Cardiac septum (tissue), 1 donor: Measurements from ENCODE around the gene DBN1. TPM values are rescaled to one million over a fixed set of nuclear protein-coding genes. Genes with fewer than 3 reads are reported as not detected.
"Not testable (repeated sequence)": the region's sequence is repeated elsewhere in the genome, so short reads cannot be mapped to it uniquely, and the experiment has no call there.

Source experiments
- DNase-seq: peaks from one replicate; pipeline ENCODE4 v3.0.0-alpha.2; 2020; ENCODE audit warnings: low spot score
- intact Hi-C: fragments of 100-400 bp; cut with DNase I; formaldehyde crosslinking; loops from one replicate; pipeline ENCODE4 v1.14.0; 2022
- total RNA-seq: library from RNA; stranded (reverse); fragmentation: NEBNext Ultra II Directional; extraction: Animal tissue kit (Norgen Biotek cat#: 25700); gene quantifications from one replicate; pipeline ENCODE4 v1.2.1, GENCODE V29; 2021
- donor health status: DM: no; HTN: no; CAD: no.

Gene DBN1
- total RNA-seq, 1 donor from 2014 or later: 27.5 TPM

GRCh38 chr5:177494346-177495195 lies 21.1 kb upstream of the DBN1 start:
- DNase-seq: peak; percentile 86
- intact Hi-C loops: no loop called here

GRCh38 chr5:177493795-177494345 lies 20.4 kb upstream of the DBN1 start:
- intact Hi-C loops: no loop called here
- DNase-seq: no peak

- intact Hi-C loops: no loop called here
- DNase-seq: no peak
These were observed 19.4 kb upstream of the DBN1 start for GRCh38 chr5:177492841-177493240.

GRCh38 chr5:177491983-177492746 lies 18.7 kb upstream of the DBN1 start:
- intact Hi-C loops: no loop called here

GRCh38 chr5:177491429-177491945 lies 18.1 kb upstream of the DBN1 start:
- intact Hi-C loops: no loop called here
- DNase-seq: no peak

More at GRCh38 chr5:177491983-177492746, 18.7 kb upstream of the DBN1 start:
- DNase-seq: no peak

- intact Hi-C loops: no loop called here
- DNase-seq: no peak
These were observed 17.6 kb upstream of the DBN1 start for GRCh38 chr5:177490992-177491391.

- DNase-seq: no peak
- intact Hi-C loops: no loop called here
These were observed 17.0 kb upstream of the DBN1 start for GRCh38 chr5:177490311-177490991.

GRCh38 chr5:177489119-177489716 lies 15.8 kb upstream of the DBN1 start:
- DNase-seq: no peak
- intact Hi-C loops: no loop called here

- DNase-seq: no peak
- intact Hi-C loops: no loop called here
These were observed 14.5 kb upstream of the DBN1 start for GRCh38 chr5:177487975-177488374.

GRCh38 chr5:177487144-177487543 lies 13.7 kb upstream of the DBN1 start:
- DNase-seq: no peak
- intact Hi-C loops: no loop called here

- intact Hi-C loops: no loop called here
- no peak for DNase-seq
These were observed 12.8 kb upstream of the DBN1 start for GRCh38 chr5:177486256-177486655.

- not testable (repeated sequence) for DNase-seq
These were observed 12.3 kb upstream of the DBN1 start for GRCh38 chr5:177485753-177486152.

GRCh38 chr5:177484902-177485549 lies 11.6 kb upstream of the DBN1 start:
- no peak for DNase-seq
- intact Hi-C loops: no loop called here

More at GRCh38 chr5:177485753-177486152, 12.3 kb upstream of the DBN1 start:
- intact Hi-C loops: not testable (repeated sequence)

GRCh38 chr5:177483994-177484901 lies 10.8 kb upstream of the DBN1 start:
- no peak for DNase-seq
- intact Hi-C loops: no loop called here

GRCh38 chr5:177483042-177483441 lies 9.6 kb upstream of the DBN1 start:
- intact Hi-C loops: no loop called here
- no peak for DNase-seq

GRCh38 chr5:177482359-177482795 lies 8.9 kb upstream of the DBN1 start:
- intact Hi-C loops: no loop called here
- no peak for DNase-seq

- intact Hi-C loops: loop anchor here (2.0 kb wide), 2 partner anchors 17 to 23 kb away; partner anchors contain the start of gene PDLIM7
- DNase-seq: no peak
These were observed 6.3 kb upstream of the DBN1 start for GRCh38 chr5:177479774-177480173.
